Stimulated activated CD8-positive, alpha-beta memory T cell treated with anti-CD3 and anti-CD28 coated beads, Interleukin-12 subunit alpha, Interleukin-12 subunit beta, amount 100 ng/mL, for 24 hours (primary cell): ENCODE measurements around the gene ZNRF2.
"Not testable (repeated sequence)": the region's sequence is repeated elsewhere in the genome, so short reads cannot be mapped to it uniquely, and the experiment has no call there.

Experiments
- DNase-seq: peaks from one replicate; pipeline ENCODE4 v3.0.0-alpha.2; 2020; ENCODE audit errors: extremely low read depth

Gene ZNRF2

GRCh38 chr7:30287625-30288024 lies 3.2 kb downstream of the ZNRF2 start:
- not testable (repeated sequence) for DNase-seq

GRCh38 chr7:30289634-30290033 lies 5.2 kb downstream of the ZNRF2 start:
- not testable (repeated sequence) for DNase-seq

- not testable (repeated sequence) for DNase-seq
Measured at GRCh38 chr7:30290317-30290716, 5.9 kb downstream of the ZNRF2 start.

GRCh38 chr7:30292416-30293038 lies 8.1 kb downstream of the ZNRF2 start:
- not testable (repeated sequence) for DNase-seq

DNA sequence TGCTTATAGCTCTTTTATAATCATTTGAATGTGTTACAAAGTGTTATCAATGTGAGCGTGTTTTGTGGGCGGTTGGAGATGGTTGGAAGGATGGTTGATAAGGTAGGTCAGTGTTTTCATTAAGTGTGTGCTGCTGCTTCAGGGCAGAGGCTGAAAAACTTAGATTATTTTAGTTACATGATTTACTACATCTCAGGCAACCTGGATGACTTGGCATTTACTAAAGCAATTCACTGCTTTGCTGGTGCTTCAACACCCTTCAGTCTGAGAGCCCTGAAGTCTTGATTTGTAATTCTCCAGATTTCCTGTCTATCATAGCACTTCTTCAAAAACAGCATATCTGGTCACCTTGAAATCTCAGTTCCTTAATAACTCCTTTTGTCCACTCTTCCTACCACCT lies 11.9 kb downstream of the ZNRF2 start:
- not testable (repeated sequence) for DNase-seq

DNA sequence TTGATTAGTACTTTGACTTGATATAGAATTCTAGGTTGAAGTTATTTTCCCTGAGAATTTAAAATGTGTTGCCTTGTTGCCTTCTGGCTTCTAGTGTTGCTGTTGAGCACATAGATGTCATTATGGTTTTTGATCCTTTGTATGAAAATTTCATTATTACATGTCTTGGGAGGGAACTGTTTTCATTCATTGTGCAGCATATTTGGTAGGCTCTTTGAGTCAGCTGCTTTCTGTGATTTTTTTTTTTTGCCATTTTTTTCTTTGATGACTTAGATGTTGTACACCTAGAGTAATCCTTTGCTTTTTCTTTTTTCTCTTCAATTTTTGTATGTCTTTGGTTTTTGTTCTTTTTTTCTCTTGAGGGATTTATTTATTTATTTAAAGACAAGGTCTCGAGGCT lies 13.1 kb downstream of the ZNRF2 start:
- not testable (repeated sequence) for DNase-seq

DNA sequence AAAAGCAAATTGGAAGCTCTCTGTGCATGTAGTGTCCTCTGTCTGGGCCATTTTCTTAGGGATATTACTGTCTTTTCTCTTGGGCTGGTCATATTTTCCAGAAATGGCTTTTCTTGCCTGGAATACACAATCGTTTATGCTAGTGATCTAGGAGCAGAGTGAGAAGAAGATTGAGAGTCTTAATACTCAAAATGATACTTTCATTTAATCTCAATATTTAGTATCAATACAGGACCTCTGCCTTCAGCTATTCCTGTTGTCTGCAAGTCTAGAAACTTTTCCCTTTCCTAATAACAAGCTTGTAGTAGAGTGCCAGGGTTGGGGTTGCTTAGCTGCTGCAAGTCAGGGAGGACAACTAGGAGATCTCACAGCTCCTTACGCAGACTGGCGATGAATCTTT lies 14.0 kb downstream of the ZNRF2 start:
- DNase-seq = not testable (repeated sequence)

- DNase-seq = no peak
Measured at GRCh38 chr7:30301751-30302150, 17.4 kb downstream of the ZNRF2 start.

DNA sequence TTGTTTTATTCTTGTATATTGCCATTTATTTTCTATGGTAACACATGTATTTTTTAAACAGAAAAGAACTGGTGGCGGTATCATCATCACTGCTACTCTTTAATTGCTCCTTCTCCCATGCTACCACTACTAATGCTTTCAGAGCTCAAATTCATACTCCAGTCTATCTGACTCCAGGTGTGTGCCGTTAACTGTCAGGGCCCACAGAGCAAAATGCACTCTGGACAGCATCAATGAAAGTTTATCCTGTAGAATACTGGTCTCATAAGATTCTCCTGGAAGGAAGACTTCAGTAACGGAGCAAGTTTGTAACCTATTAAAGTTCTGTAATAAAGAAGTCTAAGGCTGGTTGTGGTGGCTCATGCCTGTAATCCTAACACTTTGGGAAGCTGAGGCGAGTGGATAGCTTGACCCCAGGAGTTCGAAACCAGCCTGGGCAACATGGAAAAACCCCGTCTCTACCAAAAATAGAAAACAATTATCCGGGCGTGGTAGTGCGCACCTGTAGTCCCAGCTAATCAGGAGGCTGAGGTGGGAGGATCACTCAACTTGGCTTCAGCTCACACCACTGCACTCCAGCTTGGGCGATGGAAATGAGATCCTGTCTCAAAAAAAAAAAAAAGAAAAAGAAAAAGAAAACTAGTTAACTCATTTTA lies 18.4 kb downstream of the ZNRF2 start:
- no peak for DNase-seq

GRCh38 chr7:30303312-30304039 lies 19.1 kb downstream of the ZNRF2 start:
- no peak for DNase-seq

- no peak for DNase-seq
Measured at GRCh38 chr7:30304177-30304884, 19.9 kb downstream of the ZNRF2 start.

- DNase-seq = no peak
Measured at GRCh38 chr7:30306976-30307375, 22.6 kb downstream of the ZNRF2 start.

- DNase-seq = no peak
Measured at GRCh38 chr7:30308389-30308788, 24.0 kb downstream of the ZNRF2 start.

GRCh38 chr7:30309302-30309701 lies 24.9 kb downstream of the ZNRF2 start:
- no peak for DNase-seq

DNA sequence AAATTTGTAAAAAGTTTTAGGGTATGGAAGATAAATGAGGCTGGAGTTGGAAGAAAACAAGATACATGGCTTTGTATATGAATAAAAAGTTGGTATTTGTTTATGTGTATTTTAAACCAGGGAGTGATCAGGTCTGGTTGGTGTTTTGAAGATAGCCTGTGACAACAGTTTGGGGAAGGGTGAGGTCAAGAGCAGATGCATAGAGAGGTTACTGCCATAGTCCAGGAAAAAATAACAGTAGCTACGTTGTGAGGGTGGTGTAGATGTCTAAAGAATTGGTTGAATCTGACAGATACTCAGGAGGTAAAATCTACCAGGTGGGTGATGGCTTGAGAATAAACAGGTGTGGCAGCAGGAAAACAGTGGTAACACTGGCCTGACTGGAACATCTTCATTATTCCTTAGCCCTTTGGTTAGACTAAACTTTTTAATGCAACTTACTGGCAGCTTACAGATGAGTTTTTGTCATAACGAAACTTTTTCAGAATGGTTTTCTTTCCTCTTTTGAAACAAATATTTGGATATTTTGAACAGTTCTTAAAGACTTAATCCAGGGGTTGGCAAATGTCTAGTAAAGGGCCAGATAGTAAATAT lies 25.5 kb downstream of the ZNRF2 start:
- no peak for DNase-seq

DNA sequence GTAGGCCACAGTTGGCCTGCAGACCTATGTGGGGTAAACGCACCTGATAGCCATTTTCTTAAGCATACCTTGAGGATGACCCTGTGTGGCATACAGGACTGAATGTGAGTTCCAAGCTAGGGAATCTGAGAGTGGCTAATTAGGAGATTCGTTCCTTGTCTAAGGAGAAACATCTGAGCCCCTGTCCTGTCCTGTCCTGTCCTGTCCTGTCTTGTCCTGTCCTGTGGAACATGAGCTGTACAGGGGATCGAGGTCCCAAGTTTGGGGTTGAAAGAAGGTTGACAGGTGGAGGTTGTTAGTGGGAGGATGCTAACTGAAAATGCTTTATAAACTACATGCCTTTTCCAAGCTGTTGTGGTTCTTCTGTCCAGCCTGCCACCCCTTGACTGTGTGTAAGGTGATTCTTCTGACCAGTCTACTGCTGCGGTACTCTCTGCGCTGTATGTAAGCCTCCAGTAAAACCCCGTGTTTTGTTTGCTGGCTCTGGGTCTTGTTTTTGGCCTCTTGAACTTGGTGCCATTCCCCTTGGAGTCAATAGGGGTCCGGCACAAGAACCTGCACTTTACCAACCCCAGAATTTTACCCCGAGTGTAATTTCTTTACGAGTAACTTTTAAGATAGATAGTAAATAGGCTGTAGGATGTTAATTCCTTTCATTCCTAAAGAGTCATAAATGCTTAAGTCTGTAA lies 26.4 kb downstream of the ZNRF2 start:
- no peak for DNase-seq

GRCh38 chr7:30312178-30312577 lies 27.8 kb downstream of the ZNRF2 start:
- no peak for DNase-seq

- no peak for DNase-seq
Measured at GRCh38 chr7:30313348-30313747, 29.0 kb downstream of the ZNRF2 start.

- DNase-seq = no peak
Measured at GRCh38 chr7:30313793-30314192, 29.4 kb downstream of the ZNRF2 start.

GRCh38 chr7:30315589-30315988 lies 31.2 kb downstream of the ZNRF2 start:
- no peak for DNase-seq

- DNase-seq = no peak
Measured at GRCh38 chr7:30320392-30320791, 36.0 kb downstream of the ZNRF2 start.
